Stimulated activated CD4-positive, alpha-beta T cell treated with anti-CD3 and anti-CD28 coated beads, Interleukin-2, amount 100 ng/mL, for 4 hours (primary cell): ENCODE results near the gene ZG16.

Experiments used
- DNase-seq: peaks from one replicate; pipeline ENCODE4 v3.0.0-alpha.2; 2020; ENCODE audit warnings: low read depth

Gene ZG16

GRCh38 chr16:29825145-29826044, 47.3 kb downstream of the ZG16 start:
- DNase-seq: no peak

GRCh38 chr16:29826342-29826695, 48.3 kb downstream of the ZG16 start:
- no peak for DNase-seq

- no peak for DNase-seq
These were observed 52.7 kb downstream of the ZG16 start for GRCh38 chr16:29830774-29831173.

GRCh38 chr16:29831490-29831889, 53.4 kb downstream of the ZG16 start:
- DNase-seq: no peak
